GM12865 (cell line): Measurements from ENCODE around the gene SLC16A5.
"Not testable (repeated sequence)": the region's sequence is repeated elsewhere in the genome, so short reads cannot be mapped to it uniquely, and the experiment has no call there.

Experiments
- DNase-seq: peaks from one replicate; pipeline ENCODE4 v3.0.0; 2010; ENCODE audit warnings: low read depth
- H3K4me3 ChIP-seq: 2 replicates; pipeline ENCODE4 v1.5.1; 2011; ENCODE audit warnings: mild to moderate bottlenecking, low read depth, low read length, control low read depth
- TF ChIP-seq, protein P1 (sequence below): IDR thresholded peaks from 2 replicates; pipeline ENCODE4 v1.5.1; 2011; ENCODE audit warnings: low read length, control low read depth, low read depth, inconsistent platforms; ENCODE audit not compliant: insufficient read depth; ENCODE audit errors: missing control alignments

Gene SLC16A5

DNA sequence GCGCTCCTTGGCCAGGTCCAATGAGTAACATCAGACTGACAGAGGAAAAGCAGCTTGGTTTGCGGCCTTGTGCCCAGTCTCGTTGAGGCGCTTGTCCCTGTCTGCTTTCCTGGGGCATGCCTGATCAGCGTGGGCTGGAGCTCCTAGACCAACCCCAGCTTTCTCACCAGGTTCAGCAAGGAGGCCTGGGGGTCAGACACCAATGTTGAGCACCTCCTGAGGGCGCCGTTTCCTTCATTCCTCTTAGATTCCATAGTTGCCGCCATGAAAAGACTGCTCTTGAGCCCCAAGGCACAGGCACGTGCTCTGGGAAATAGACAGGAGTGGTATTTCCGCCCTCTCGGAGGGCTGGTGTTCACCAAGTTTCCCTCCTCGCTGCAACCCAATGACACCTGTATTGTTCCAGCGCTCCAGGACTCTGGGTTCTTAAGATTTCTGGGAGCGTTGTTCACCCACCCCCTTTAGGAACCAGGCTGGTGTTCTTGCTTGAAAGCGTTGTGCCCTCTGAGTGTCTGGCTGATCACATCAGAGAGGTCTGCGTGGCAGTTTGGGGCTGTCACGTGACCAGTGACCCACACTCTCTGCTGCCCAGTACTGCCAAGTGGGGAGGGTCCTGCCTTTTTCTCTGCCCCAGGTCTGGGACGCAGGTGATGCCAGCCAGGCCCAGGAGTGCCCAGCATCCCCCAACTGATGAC is 22.7 kb upstream of the SLC16A5 start:
- TF ChIP-seq, protein P1, sequence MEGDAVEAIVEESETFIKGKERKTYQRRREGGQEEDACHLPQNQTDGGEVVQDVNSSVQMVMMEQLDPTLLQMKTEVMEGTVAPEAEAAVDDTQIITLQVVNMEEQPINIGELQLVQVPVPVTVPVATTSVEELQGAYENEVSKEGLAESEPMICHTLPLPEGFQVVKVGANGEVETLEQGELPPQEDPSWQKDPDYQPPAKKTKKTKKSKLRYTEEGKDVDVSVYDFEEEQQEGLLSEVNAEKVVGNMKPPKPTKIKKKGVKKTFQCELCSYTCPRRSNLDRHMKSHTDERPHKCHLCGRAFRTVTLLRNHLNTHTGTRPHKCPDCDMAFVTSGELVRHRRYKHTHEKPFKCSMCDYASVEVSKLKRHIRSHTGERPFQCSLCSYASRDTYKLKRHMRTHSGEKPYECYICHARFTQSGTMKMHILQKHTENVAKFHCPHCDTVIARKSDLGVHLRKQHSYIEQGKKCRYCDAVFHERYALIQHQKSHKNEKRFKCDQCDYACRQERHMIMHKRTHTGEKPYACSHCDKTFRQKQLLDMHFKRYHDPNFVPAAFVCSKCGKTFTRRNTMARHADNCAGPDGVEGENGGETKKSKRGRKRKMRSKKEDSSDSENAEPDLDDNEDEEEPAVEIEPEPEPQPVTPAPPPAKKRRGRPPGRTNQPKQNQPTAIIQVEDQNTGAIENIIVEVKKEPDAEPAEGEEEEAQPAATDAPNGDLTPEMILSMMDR: no peak
- H3K4me3 ChIP-seq: no peak overlapping the region
- DNase-seq: no peak

DNA sequence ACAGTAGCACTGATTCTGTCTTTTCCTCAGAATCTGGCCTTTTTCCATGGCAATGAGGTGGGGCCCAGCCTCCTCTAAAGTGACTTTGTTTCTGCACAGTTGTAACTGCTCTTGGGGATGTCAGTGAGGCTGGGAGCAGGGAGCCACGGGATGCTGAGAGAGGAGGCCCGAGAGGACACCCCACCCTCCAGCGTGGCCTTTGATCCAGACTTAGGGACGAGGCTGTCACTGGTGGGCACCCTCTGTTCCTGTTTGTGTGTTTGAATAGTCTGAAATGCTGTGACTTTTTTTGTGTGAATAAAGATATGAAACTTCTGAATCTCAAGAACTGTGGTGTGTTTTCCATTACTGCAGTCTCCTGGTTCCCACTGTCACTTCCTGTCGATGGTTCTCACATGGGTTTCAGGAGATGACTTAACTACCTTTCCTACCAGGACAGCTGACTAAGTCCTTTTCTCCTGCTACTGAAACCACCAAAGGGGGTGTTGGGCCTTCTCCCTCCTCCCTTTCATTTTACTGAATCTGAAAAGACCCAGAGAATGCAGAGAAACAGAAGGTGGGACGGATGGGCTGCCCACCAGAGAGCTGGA is 22.1 kb upstream of the SLC16A5 start:
- TF ChIP-seq, protein P1: no peak

DNA sequence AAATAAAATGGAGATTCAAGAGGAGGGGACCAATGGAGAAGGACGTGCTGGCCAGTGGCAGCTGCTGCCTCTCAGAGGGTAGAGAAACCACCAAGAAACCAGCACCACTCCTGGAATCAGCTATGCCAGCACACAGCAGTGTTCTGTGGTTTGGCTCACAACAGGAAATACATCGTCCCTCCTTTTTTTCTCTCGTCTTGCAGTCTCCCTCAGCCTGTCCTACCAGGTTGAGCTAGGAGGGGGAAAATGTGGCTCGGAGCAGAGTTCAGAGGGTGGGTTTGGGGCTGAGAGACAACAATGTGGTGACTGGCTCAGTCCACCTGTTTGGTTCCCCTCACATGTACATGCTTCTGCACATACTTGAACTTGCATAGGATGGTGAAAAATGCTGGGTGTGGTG is 19.9 kb upstream of the SLC16A5 start:
- H3K4me3 ChIP-seq: no peak overlapping the region
- peak; percentile 41 for DNase-seq
- TF ChIP-seq, protein P1: no peak

More for the DNA sequence above, 22.1 kb upstream of the SLC16A5 start:
- peak; percentile 66 for DNase-seq
- H3K4me3 ChIP-seq: no peak overlapping the region

DNA sequence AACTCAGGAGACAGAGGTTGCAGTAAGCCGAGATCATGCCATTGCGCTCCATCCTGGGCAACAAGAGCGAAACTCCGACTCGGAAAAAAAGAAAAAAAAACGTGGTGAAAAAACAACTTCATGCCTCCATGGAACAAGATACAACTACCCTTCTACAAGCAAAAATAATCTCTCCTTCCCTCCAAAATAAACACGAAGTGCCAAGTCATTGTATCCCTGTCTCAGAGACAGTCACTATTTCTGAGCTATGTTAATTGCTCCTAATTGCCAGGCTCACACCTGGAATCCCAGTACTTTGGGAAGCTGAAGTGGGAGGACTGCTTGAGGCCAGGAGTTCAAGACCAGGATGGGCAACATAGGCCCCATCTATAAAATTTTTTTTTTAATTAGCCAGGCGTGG is 19.0 kb upstream of the SLC16A5 start:
- no peak overlapping the region for H3K4me3 ChIP-seq
- DNase-seq: no peak
- TF ChIP-seq, protein P1: no peak

DNA sequence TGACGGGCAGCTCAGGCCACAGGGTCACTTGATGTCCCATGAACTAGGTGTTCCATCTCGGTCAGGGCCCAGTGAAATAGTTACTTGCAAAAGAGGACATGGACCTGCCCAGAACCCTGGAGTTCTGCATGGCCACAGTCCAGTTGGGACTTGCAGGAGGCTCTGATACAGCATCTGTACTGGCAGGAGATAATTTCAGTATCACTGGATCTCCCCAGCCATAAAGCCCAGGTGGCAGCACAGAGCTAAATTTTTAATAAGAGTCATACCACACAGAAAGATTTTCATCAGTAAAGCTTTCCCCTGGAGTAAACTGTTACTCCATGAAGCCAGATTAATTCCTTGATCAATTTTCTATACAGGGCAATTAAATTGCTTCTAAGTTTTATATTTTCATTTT is 18.0 kb upstream of the SLC16A5 start:
- H3K4me3 ChIP-seq: no peak overlapping the region
- TF ChIP-seq, protein P1: no peak
- DNase-seq: no peak

DNA sequence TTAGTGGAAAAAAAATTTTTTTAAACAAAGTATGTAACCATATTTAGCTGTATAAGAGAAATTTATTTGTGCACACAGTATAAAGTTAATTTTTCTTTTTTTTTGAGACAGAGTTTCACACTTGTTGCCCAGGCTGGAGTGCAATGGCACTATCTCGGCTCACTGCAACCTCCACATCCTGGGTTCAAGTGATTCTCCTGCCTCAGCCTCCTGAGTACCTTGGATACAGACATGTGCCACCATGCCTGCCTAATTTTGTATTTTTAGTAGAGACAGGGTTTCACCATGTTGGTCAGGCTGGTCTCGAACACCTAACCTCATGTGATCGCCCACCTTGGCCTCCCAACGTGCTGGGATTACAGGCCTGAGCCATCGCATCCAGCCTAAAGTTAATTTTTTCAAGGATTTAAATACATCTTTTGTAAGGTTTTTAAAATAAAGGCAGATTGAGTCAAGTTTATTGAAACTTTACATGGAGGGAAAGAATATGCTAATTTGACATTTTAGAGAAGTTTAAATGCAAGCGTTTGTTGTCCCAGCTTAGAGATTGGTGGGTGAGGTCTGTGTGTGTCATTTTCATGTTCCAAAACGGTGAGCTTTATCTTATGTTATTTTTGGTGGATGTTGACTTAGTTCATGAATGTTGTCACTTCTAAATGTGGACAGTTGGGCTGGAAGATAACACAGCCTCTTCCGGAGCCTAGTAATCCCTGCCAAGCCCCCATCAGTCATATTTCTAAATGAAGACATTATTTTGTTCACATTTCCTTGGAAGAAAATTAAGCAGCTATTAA is 16.1 kb upstream of the SLC16A5 start:
- not testable (repeated sequence) for DNase-seq, H3K4me3 ChIP-seq

DNA sequence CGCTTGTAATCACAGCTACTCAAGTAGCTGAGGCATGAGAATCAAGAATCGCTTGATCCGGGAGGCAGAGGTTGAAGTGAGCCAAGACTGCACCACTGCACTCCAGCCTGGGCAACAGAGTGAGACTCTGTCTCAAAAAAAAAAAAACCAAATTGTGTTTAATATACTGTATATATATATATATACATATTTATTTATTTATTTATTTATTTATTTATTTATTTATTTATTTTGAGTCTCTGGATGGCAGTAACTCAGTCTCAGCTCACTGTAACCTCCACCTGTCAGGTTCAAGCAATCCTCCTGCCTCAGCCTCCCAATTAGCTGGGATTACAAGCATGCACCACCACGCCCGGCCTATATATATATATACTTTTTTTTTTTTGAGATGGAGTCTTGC is 14.8 kb upstream of the SLC16A5 start:
- DNase-seq, H3K4me3 ChIP-seq: not testable (repeated sequence)

DNA sequence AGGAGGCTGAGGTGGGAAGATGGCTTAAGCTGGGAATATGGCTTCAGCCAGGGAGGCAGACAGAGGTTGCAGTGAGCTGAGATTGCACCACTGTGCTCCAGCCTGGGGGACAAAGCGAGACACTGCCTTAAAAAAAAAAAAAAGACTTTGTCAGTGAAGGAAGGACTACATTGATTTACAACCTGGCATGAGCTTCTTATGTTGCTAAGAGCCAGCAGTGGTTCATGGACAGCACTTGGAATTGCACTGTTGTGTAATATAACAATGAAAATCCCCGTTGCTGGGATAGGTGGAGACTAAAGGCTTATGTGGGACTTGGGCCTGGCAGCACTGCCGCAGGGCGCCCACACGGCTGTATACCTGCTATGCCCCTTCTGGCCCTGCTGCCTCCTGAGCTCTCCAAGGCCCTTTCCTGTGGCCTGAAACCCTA is 14.1 kb upstream of the SLC16A5 start:
- no peak for DNase-seq
- H3K4me3 ChIP-seq: no peak overlapping the region
- TF ChIP-seq, protein P1: no peak
